B cell (primary cell): ENCODE measurements around the gene CAGE1. TPM values are rescaled to one million over a fixed set of nuclear protein-coding genes. Genes with fewer than 3 reads are reported as not detected.

Source experiments
- ATAC-seq: fragments of 200-7000 bp; cut with Tn5 transposase; one replicate; pipeline ENCODE4 v1.10.0; 2021; ENCODE audit warnings: low read depth, mild to moderate bottlenecking, moderate number of reproducible peaks, moderate library complexity
- CTCF ChIA-PET: fragments of 350-600 bp; sonication (Branson Sonifier 250); formaldehyde crosslinking; loops from one replicate; lab custom pipeline; 2021; ENCODE audit warnings: antibody characterized with exemption, inconsistent platforms; lab: Charles Lee
- POLR2A ChIA-PET: fragments of 350-600 bp; sonication (Branson Sonifier 250); formaldehyde crosslinking; loops from one replicate; lab custom pipeline; 2021; ENCODE audit warnings: antibody characterized with exemption; lab: Charles Lee
- DNase-seq: peaks from one replicate; pipeline ENCODE4 v3.0.0; 2013
- H2AFZ ChIP-seq: 2 replicates; pipeline ENCODE4 v1.6.1; 2012; ENCODE audit warnings: mild to moderate bottlenecking, low read depth, low read length; ENCODE audit not compliant: insufficient read depth, poor library complexity, severe bottlenecking
- H3K27ac ChIP-seq, 2 donors: 1 replicate in 1 of 2; 2 replicates in 1 of 2; pipeline ENCODE4 v1.5.1; 2012 to 2013; ENCODE audit warnings: low read length in 2 of 2, mild to moderate bottlenecking in 2 of 2, moderate library complexity in 1 of 2
- H3K27me3 ChIP-seq, 4 experiments: fragments of 200-600 bp in 1 of 4; sonication (generic) in 1 of 4; replicated peaks in 1 of 4; 1 replicate in 2 of 4; 2 replicates in 2 of 4; pipeline versions ENCODE4 v1.6.1 to v1.7.0; 2013 to 2016; ENCODE audit warnings: low read length in 3 of 4, mild to moderate bottlenecking in 2 of 4, mixed read lengths in 1 of 4, moderate library complexity in 1 of 4; ENCODE audit not compliant: insufficient read depth in 4 of 4, control insufficient read depth in 3 of 4; ENCODE audit errors: control extremely low read depth in 1 of 4
- H3K36me3 ChIP-seq, 2 experiments: replicated peaks in 1 of 2; 1 replicate in 1 of 2; 2 replicates in 1 of 2; pipeline versions ENCODE4 v1.6.1 to v1.7.1; 2013; ENCODE audit warnings: low read length in 1 of 2; ENCODE audit not compliant: insufficient read depth in 2 of 2, control insufficient read depth in 1 of 2; ENCODE audit errors: control extremely low read depth in 1 of 2, extremely low read depth in 1 of 2
- H3K4me1 ChIP-seq, 2 donors: fragments of 200-600 bp in 1 of 2; sonication (generic) in 1 of 2; 1 replicate in 1 of 2; 2 replicates in 1 of 2; pipeline versions ENCODE4 v1.5.1 to v1.6.1; 2013 to 2017; ENCODE audit warnings: low read length in 2 of 2; ENCODE audit not compliant: control insufficient read depth in 2 of 2, insufficient read depth in 2 of 2
- H3K4me2 ChIP-seq: replicated peaks from 2 replicates; pipeline ENCODE3; 2012; ENCODE audit warnings: mild to moderate bottlenecking, low read depth, low read length; ENCODE audit not compliant: poor library complexity, severe bottlenecking
- H3K4me3 ChIP-seq, 5 experiments: fragments of 200-600 bp in 1 of 5; sonication (generic) in 1 of 5; 1 replicate in 3 of 5; 2 replicates in 2 of 5; pipeline versions ENCODE4 v1.5.1 to v1.7.0; 2011 to 2016; ENCODE audit warnings: low read length in 4 of 5, mild to moderate bottlenecking in 4 of 5, low read depth in 2 of 5, control low read depth in 1 of 5, moderate library complexity in 1 of 5; ENCODE audit not compliant: insufficient read depth in 1 of 5; ENCODE audit errors: control extremely low read depth in 1 of 5, extremely low read depth in 1 of 5
- H3K79me2 ChIP-seq: fragments of 200-600 bp; sonication (generic); one replicate; pipeline ENCODE4 v1.6.0; 2016; ENCODE audit warnings: low read length; ENCODE audit not compliant: control insufficient read depth, insufficient read depth
- H3K9ac ChIP-seq: fragments of 200-600 bp; sonication (generic); 2 replicates; pipeline ENCODE4 v1.6.1; 2017; ENCODE audit warnings: mild to moderate bottlenecking, low read length, moderate library complexity
- H3K9me3 ChIP-seq, 3 donors: one replicate each; pipeline versions ENCODE4 v1.6.1 to v1.7.1; 2013; ENCODE audit warnings: low read length in 2 of 3; ENCODE audit not compliant: control insufficient read depth in 2 of 3, insufficient read depth in 1 of 3; ENCODE audit errors: control extremely low read depth in 1 of 3
- H4K20me1 ChIP-seq: 2 replicates; pipeline ENCODE4 v1.6.0; 2012; ENCODE audit warnings: mild to moderate bottlenecking, low read length; ENCODE audit not compliant: insufficient read depth, control insufficient read depth, poor library complexity, severe bottlenecking
- H3K27ac Mint-ChIP-seq: one replicate; pipeline ENCODE4 v1.8.0; 2021; ENCODE audit warnings: mixed read lengths
- H3K27me3 Mint-ChIP-seq: one replicate; pipeline ENCODE4 v1.8.0; 2021; ENCODE audit warnings: mixed read lengths
- H3K4me1 Mint-ChIP-seq: one replicate; pipeline ENCODE4 v1.8.0; 2021; ENCODE audit warnings: mixed read lengths
- H3K4me3 Mint-ChIP-seq: one replicate; pipeline ENCODE4 v1.8.0; 2021; ENCODE audit warnings: mixed read lengths
- H3K9me3 Mint-ChIP-seq: one replicate; pipeline ENCODE4 v1.8.0; 2022; ENCODE audit warnings: mixed read lengths; ENCODE audit not compliant: insufficient read depth
- EZH2 ChIP-seq: IDR thresholded peaks from 2 replicates; pipeline ENCODE4 v1.6.1; 2012; ENCODE audit warnings: borderline replicate concordance, low read depth, mild to moderate bottlenecking, moderate library complexity, low read length; ENCODE audit not compliant: insufficient read depth, poor library complexity, severe bottlenecking
- WGBS: methylation state at CpG from one replicate; pipeline ENCODE4 v1.1.5; 2013; ENCODE audit warnings: missing lambda C conversion rate; ENCODE audit not compliant: insufficient coverage; 5-methylcytosine and 5-hydroxymethylcytosine counted together
- intact Hi-C: fragments of 100-400 bp; cut with micrococcal nuclease; formaldehyde crosslinking; loops from one replicate; pipeline ENCODE4 v1.10.0; 2022
- polyA plus RNA-seq: library from polyadenylated mRNA; depleted of rRNA; stranded (reverse); fragments of >200 nt; gene quantifications from 2 replicates; pipeline ENCODE4 v1.2.3, GENCODE V29; 2012
- total RNA-seq, 2 donors: library from RNA; stranded (reverse); fragments of 120-200 nt in 1 of 2; gene quantifications; 1 replicate in 1 of 2; 2 replicates in 1 of 2; pipeline versions ENCODE4 v1.2.3 to v1.2.4, GENCODE V29; 2013 to 2022
- TF ChIP-seq, protein P1 (sequence below): fragments of 200-600 bp; IDR thresholded peaks from one replicate; pipeline ENCODE4 v1.8.0; 2022; ENCODE audit warnings: antibody characterized with exemption, mild to moderate bottlenecking

Gene CAGE1
- total and polyA plus RNA-seq, 2 donors (not counting 1 experiment from before 2014, with no cell fraction given), result 0.13 to 0.34 TPM

DNA sequence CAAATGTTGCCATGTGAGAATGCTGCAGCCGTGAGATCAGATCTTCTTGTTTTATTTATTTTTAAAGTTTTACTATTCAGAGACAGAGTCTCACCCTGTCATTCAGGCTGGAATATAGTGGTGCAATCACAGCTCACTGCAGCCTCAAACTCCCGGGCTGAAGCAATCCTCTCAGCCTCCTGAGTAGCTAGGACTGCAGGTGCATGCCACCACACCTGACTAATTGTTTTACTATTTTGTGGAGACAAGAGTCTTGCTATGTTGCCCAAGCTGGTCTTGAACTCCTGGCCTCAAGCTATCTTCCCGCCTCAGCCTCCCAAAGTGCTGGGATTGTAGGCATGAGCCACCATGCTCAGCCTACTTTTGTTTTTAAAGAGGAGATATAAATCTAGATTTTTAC lies 54.0 kb downstream of the CAGE1 start:
- Histone ChIP-seq H3K79me2 (no peaks in the 10 kb centered on the region), H4K20me1 (no peaks in the 10 kb centered on the region), H3K27me3 (no peaks in the 10 kb centered on the region), H2AFZ (no peak overlapping the region), H3K9ac (no peak overlapping the region), H3K9me3 (no peaks in the 10 kb centered on the region), H3K4me2 (no peak overlapping the region), H3K36me3 (no peaks in the 10 kb centered on the region), H3K27ac (no peak overlapping the region), H3K4me3 (no peak overlapping the region), H3K4me1 (no peaks in the 10 kb centered on the region)
- DNase-seq (no peak), ATAC-seq (no peak)
- no peak overlapping the region for H3K4me3 Mint-ChIP-seq
- POLR2A ChIA-PET, result no interaction called here
- WGBS, result 100% methylated on average over 1 of the region's 3 CpGs
- intact Hi-C loops, result no loop called here
- TF ChIP-seq, protein P1, sequence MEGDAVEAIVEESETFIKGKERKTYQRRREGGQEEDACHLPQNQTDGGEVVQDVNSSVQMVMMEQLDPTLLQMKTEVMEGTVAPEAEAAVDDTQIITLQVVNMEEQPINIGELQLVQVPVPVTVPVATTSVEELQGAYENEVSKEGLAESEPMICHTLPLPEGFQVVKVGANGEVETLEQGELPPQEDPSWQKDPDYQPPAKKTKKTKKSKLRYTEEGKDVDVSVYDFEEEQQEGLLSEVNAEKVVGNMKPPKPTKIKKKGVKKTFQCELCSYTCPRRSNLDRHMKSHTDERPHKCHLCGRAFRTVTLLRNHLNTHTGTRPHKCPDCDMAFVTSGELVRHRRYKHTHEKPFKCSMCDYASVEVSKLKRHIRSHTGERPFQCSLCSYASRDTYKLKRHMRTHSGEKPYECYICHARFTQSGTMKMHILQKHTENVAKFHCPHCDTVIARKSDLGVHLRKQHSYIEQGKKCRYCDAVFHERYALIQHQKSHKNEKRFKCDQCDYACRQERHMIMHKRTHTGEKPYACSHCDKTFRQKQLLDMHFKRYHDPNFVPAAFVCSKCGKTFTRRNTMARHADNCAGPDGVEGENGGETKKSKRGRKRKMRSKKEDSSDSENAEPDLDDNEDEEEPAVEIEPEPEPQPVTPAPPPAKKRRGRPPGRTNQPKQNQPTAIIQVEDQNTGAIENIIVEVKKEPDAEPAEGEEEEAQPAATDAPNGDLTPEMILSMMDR, result no peak
- TF ChIP-seq EZH2, result no peak
- no peaks in the 10 kb centered on the region for H3K9me3 Mint-ChIP-seq
- H3K27me3 Mint-ChIP-seq, result peaks cover 12% of the 10 kb centered on the region
- H3K27ac Mint-ChIP-seq, result no peak overlapping the region
- no peaks in the 10 kb centered on the region for H3K4me1 Mint-ChIP-seq
- CTCF ChIA-PET, result interaction anchor here (1.7 kb wide), 1 partner anchor 60 kb away, joined by 4 read pairs; no protein-coding TSS in a partner anchor

DNA sequence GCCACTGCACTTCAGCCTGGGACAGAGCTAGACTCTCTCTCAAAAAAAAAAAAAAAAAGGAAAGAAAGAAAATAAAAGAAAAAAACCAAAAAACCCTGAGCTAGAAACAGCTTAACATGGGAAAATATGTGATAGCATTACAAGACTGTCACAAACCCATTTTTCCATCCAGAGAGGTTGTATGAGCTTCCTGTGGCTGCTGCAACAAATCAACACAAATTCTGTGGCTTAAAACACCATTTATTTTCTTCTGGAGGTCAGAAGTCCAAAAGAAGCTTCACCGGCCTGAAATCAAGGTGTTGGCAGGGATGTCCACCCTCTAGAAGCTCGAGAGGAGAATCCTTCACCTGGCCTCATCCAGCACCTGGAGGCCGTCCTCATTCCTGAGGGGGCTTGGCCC lies 54.9 kb downstream of the CAGE1 start:
- H3K79me2 ChIP-seq, result no peaks in the 10 kb centered on the region
- no peaks in the 10 kb centered on the region for H3K27me3 ChIP-seq
- H3K9me3 ChIP-seq, result no peaks in the 10 kb centered on the region
- H3K9ac ChIP-seq, result no peak overlapping the region
- ATAC-seq (no peak), DNase-seq (no peak)
- H3K4me1 Mint-ChIP-seq, result no peaks in the 10 kb centered on the region
- H3K4me1 ChIP-seq, result no peaks in the 10 kb centered on the region
- TF ChIP-seq, protein P1, result no peak
- TF ChIP-seq EZH2, result no peak
- WGBS, result 94% methylated on average over 3 of the region's 3 CpGs
- no peak overlapping the region for H3K4me3 ChIP-seq
- intact Hi-C loops, result no loop called here
- no peaks in the 10 kb centered on the region for H4K20me1 ChIP-seq
- ChIA-PET POLR2A (no interaction called here), CTCF (no interaction called here)
- H3K36me3 ChIP-seq, result no peaks in the 10 kb centered on the region
- H3K4me3 Mint-ChIP-seq, result no peak overlapping the region
- no peak overlapping the region for H3K27ac ChIP-seq
- no peak overlapping the region for H2AFZ ChIP-seq
- peaks cover 7% of the 10 kb centered on the region for H3K27me3 Mint-ChIP-seq
- H3K9me3 Mint-ChIP-seq, result no peaks in the 10 kb centered on the region
- no peak overlapping the region for H3K4me2 ChIP-seq
- no peak overlapping the region for H3K27ac Mint-ChIP-seq
